NCI-H2196 (cell line): ENCODE results near the gene KRR1.

ENCODE experiments used
- DNase-seq: peaks from one replicate; lab custom pipeline; 2025; ENCODE audit not compliant: unreplicated experiment; lab: John Stamatoyannopoulos, UW

KRR1 gene

DNA sequence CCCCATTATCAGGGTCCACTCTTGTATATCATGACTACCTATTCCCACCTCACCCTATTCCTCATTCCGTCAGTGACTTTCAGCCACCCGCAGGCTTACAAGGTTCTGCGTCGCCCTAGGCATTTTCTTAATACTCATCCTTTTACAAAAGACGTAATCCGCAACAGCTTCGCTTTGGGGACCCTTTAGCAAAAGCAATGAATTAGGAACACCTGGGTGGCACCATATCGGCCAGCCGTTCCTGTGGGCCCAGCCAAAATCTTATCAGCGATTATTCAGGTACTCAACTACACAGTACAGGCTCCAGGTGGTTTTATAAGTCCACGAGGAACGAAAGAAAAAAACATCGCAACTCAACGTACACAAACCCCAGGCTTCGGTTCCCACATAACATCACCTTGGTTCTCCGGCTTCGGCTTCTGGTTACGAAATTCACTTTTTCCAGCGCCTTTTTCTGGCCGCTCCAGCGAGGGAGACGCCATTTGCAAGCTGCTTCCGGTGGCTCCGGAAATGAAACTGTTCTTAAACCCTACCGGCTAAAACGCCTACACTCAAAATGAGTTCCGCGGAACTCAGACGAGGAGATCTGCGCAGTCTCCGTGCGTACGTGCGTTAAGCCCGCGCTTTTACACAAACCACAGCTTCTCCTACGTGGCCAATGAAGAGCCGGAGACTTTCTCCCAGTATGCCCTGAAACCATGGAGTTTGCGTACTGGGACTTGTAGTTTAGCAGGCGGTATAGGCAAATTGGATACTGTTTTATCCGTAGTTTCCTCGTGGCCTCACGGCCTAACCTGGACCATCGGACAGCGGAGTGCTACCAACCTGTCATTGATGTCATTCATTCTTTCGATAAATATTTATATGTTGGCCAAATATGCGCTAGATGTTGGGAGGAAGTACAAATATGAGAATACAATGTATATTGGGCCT, at the start of gene KRR1:
TSS of gene KRR1 (minus strand) at position 494 of the 933 bp plus-strand sequence. CDS start at position 482, 12 bp downstream.
- DNase-seq = peak; percentile 95

GRCh38 chr12:75560167-75560566, 48.8 kb upstream of the KRR1 start:
- DNase-seq = peak; percentile 62

DNA sequence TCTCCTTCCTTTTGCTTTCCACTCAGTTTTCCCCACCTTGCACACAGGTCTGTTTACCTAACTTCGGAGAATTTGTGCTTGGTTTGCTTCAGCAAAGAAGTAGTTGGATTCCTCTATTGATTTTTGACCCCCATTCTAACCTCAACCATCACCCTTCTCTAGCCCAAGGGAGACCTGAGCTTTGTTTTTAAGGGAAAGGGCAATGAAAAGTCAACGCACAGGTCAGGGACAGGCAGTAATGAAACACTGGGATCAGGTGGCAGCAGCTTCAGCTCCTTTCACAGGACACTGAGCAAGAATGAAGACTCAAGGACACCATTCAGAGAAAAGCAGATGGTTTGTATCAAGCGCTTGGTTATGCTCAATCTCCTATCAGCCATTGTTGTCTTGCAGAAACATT, 46.9 kb upstream of the KRR1 start:
- DNase-seq = no peak

GRCh38 chr12:75556311-75556899, 45.0 kb upstream of the KRR1 start:
- no peak for DNase-seq

DNA sequence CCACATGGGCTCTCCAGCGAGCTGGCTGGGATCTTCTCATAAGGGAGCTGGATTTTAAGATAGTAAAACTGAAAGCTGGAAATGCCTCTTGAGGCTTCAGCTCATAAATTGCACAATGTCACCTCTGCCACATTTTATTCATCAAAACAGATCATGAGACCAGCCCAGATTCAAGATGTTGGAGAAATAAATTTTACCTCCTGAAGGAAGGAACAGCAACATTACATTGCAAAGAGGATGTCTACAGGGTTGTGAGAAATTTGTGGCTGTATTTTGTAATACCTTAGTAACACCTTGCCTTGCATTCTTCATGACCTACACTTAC, 43.1 kb upstream of the KRR1 start:
- no peak for DNase-seq

DNA sequence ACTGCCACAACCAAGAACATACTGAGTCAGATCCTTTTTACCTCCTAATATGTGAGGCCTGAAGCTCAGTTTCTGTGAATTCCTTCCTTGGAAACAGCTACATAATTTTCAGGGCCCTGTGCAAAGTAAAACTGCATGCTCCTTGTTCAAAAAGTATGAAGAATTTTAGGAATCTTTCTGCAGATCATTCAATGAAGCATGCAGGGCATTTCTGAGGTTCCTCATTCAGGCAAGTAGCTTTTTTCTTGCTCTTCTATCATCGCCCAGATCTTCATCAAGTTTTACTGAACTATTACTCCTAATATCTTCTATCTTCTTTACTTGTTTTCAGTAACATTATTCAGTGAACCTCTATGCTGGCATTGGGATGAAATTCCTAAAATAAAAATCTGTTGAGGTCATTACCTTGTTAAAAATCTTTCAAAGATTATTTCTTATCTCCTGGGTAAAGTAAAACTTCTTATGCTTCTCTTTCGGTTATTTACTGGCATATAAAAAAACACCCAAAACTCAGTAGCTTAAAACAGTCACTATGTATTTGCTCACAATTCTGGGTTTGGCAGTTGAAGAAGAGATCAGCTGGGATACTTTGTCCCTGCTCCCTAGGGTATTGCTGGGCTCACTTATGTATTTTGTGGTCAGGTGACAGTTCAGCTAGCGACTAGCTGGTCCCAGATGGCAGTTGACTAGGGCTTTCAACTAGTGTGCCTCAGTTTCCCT, 42.6 kb upstream of the KRR1 start:
- no peak for DNase-seq

DNA sequence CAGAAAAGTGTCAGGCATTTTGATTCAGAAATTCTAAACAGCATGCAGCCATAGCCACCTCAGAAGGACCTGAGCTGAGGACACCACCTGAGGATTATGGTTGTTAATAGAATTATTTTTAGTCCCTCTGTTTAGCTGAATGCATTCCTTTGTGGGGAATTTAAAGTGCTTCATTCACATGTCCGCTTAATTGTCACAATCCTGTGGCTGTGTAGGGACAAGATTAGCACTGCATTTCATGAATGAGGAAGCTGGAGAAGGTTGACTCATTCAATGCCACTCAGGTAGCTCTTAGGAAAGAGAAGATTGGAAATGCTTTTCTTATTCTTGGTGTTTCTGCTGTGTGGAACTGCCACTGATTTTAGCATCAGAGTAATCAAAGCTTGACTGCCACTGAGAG, 42.0 kb upstream of the KRR1 start:
- DNase-seq = no peak

DNA sequence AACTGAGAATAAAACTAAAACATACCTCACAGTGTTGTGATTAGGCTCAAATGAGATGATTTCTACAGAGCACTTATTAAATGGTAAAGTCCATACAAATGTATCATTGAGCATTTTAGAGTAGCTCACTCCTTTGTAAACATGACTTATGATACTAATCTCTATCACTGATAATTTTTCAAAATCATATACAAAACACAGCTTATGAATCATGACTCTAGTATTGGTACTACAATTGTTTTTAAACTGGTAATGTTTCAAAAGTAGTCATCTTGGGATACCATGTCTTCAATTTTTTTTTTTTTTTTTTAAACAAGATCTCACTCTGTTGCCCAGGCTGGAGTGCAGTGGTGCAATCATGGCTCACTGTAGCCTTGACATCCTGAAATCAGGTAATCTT, 40.1 kb upstream of the KRR1 start:
- no peak for DNase-seq

DNA sequence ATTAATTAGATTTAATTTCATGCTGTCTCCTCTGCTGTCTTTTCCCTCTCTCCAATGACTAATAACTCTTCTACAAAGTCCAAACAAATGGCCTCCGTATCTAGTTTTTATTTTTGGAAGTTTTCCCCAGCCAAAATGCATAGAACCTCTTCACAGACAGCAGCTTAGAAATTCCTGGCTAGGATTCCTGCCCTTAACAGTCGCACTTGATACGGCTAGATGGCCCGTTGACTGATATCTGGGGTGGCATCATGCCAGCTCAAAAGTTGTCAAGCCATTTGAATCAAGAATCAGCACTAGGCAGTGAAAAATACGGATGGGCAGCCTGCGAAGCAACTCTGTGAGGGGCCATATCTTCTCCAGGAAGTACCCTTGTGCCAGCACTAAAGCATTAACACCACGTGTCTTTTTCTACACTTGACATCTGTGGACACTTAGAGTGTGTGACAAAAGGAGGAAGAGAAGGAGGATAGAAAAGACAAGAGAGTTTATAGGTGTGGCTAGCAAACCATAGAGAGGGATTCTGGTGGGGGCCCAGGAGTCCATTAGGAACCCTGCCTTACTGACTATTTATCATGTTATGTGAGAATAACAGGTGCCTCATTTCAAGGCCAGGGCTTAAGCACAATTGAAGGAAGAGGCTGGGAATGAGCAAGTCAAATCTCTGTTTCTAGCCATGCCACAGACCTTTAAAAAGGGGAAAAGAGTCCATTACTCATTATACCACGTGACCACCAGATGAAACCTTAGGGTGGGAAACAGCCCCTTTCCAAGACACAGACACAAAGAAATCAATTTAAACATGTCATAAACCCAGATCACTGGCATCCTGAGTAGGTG, 39.2 kb upstream of the KRR1 start:
- DNase-seq = peak; percentile 41

DNA sequence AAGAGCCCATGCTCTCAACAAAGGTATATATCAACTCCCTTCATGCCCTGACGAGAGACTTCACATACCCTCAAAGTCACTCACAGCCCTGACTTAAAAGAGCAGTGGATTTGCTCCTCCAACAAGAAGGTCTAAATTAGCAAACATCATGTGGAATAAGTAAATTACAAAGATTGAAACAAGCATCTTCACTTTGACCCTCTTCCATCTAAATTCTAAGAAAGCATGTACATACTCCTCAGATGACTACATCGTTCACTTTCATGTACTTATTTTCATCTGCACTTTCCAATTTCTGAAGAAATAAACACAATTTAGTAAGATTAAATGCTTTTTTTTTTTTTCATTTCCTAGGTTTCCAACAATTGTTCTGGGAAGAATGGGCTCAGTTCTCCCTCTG, 38.6 kb upstream of the KRR1 start:
- DNase-seq = no peak

DNA sequence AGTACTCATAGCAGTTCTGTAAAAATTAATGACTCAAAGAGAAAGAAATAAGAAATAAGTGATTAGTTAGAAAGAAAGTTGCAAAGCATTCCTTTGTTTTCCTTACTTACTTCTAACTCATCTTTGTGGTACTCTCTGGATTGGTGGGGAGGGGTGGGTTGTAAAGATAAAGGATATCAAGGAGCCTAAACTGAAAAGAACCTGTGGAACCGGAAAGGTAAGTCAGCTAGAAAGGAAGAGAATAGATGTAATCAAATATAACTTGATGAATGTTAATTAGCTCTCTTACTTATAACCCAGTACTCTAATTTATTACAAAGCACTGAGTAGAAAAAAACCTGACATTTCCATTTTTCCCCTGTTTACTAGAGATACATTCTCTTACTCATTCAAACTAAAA, 37.5 kb upstream of the KRR1 start:
- no peak for DNase-seq

DNA sequence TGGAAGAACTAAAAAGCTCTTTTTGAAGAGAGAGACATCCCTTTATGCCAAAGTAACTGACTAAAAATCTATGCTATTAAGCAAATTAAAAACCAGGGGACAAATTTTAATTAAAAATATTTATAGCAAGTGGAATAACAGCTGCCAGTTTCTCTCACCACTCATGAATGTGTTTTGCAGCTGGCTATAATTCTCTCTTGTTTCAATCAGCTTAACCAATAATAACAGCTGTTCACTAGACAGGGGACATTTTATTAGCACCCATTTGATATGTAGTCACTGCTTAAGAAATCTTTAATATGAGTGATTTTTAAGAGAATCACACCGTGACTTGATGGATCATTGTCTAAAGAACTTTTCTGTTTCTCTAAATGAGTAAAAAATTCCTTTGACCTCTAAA, 34.2 kb upstream of the KRR1 start:
- no peak for DNase-seq

- DNase-seq = no peak
Observed at GRCh38 chr12:75543529-75543928, 32.1 kb upstream of the KRR1 start.

- DNase-seq = no peak
Observed at GRCh38 chr12:75542942-75543341, 31.5 kb upstream of the KRR1 start.

- DNase-seq = no peak
Observed at GRCh38 chr12:75539889-75540288, 28.5 kb upstream of the KRR1 start.

DNA sequence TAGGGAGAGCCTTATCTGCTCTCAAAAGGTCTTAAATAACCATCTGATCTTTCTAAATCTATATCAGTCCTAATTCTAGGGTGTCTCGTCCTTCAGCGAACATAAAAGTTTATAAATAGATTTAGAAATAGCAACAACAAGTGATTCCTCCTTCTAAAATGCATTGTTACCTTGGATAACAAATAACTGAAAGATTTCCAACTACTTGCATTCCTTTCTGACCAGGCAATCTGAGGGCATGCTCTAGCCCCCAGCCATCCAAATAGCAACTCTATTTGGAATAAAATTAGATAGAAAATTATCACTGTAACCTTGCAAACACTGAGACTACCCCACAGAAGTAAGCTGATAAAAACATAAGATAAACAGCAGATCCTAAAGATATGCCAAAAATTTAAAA, 21.8 kb upstream of the KRR1 start:
- no peak for DNase-seq

- no peak for DNase-seq
Observed at GRCh38 chr12:75529826-75530225, 18.4 kb upstream of the KRR1 start.

- DNase-seq = no peak
Observed at GRCh38 chr12:75529316-75529715, 17.9 kb upstream of the KRR1 start.

DNA sequence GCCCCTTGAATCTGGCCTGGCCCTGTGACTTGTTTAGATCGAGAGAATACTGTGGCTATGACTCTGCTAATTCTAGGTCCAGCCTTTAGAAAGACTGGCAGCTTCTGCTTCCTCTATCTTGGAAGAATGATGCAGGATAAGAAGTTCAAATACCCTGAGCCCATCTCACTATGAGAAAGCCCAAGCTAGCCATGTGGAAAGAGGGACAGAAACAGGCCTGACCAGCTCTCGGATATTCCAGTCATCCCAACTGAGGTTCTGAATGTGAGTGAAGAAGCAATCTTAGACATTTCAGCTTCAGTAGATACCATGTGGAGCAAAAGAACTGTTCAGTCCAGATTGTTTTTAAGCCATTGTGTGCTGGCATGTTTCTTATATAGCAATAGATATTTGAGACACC, 17.3 kb upstream of the KRR1 start:
- DNase-seq = no peak

- DNase-seq = no peak
Observed at GRCh38 chr12:75528272-75528671, 16.9 kb upstream of the KRR1 start.
